Mammary epithelial cell (primary cell): ENCODE measurements around the gene SLC16A8.

ENCODE experiments used
- CTCF ChIP-seq, 2 donors: IDR thresholded peaks in 1 of 2; conservative IDR thresholded peaks in 1 of 2; 2 replicates each; pipeline ENCODE4 v1.5.1; 2011 to 2012; ENCODE audit warnings: inconsistent platforms in 2 of 2, low read length in 2 of 2, mild to moderate bottlenecking in 2 of 2, control low read depth in 1 of 2, low read depth in 1 of 2; ENCODE audit not compliant: insufficient read depth in 1 of 2; ENCODE audit errors: extremely low read depth in 1 of 2
- EZH2 ChIP-seq: IDR thresholded peaks from 2 replicates; pipeline ENCODE4 v1.6.1; 2012; ENCODE audit warnings: low read length, inconsistent platforms, borderline replicate concordance

DNA sequence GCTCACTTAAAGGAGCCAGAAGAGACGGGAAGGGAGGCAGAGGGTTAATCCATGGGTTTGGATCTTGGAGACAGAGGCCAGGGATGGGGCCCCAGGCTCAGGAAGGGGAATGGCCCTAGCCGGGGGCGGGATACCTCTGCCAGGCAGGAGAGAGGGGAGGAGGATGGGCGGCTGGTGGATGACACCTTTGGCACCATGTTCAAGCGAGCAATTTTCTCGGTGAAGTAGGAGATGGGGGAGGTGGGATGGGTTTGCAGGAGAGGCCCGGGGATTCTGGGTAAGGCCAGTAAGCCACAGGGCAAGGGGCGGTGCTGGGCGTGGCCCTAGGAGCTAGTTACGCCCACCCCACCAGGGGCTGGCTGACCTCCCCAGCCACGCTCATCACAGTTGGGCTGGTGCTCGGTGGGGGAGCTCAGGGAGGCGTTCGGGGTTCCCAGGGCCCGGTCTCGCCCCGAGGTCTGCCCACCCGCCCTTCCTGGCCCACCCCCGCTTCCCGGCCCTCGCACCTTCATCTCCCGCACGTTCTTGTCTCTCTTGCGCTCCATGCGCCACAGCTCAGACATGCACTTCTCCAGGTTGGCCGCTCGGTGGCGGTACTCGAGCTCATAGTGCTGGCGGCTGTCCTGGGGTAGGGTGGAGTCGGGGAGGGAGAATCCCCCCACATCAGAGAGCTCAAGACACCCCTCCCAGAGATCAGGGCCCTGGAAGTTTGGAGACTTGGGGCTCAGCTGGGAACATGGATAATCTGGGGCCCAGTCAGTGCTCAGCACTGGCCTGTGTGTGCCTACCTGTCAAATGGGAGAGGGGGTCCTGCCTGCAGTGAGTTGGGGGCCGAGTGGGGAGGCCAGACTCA lies 13.8 kb upstream of the SLC16A8 start:
- TF ChIP-seq CTCF (conservative IDR thresholded peaks at IDR 0.05 in 1 of 2, IDR thresholded peaks at IDR 0.05 in 1 of 2; ENCODE audit: extremely low read depth in 1 of 2, insufficient read depth in 1 of 2, low read depth in 1 of 2, low read length in 2 of 2) (peak; percentile 4 to 26), EZH2 (no peak)
